ENCODE measurements around the gene BCHE.

DNA sequence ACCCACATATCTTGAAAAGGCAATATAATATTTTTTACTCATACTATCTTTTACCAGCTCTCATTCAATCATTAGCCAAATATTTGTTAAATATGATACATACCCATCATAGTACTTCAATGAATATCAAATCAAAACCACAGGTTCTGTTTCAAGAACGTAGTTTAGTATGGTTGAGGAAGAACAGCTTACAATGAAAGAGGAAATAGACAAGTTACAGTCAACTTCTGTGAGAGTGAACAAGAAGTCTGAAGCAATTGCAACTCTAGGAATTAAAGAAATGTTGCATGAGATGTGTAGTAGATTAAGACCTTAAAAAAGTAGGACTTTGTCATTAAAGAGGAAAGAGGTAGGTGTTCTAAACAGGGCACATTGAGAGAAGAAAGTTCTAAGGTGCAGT is 9.3 kb downstream of the BCHE start:
- no peak for TF ChIP-seq TAF1 (IDR thresholded peaks at IDR 0.05; ENCODE audit: borderline replicate concordance, insufficient read depth, low read length)
- TF ChIP-seq, protein P1, sequence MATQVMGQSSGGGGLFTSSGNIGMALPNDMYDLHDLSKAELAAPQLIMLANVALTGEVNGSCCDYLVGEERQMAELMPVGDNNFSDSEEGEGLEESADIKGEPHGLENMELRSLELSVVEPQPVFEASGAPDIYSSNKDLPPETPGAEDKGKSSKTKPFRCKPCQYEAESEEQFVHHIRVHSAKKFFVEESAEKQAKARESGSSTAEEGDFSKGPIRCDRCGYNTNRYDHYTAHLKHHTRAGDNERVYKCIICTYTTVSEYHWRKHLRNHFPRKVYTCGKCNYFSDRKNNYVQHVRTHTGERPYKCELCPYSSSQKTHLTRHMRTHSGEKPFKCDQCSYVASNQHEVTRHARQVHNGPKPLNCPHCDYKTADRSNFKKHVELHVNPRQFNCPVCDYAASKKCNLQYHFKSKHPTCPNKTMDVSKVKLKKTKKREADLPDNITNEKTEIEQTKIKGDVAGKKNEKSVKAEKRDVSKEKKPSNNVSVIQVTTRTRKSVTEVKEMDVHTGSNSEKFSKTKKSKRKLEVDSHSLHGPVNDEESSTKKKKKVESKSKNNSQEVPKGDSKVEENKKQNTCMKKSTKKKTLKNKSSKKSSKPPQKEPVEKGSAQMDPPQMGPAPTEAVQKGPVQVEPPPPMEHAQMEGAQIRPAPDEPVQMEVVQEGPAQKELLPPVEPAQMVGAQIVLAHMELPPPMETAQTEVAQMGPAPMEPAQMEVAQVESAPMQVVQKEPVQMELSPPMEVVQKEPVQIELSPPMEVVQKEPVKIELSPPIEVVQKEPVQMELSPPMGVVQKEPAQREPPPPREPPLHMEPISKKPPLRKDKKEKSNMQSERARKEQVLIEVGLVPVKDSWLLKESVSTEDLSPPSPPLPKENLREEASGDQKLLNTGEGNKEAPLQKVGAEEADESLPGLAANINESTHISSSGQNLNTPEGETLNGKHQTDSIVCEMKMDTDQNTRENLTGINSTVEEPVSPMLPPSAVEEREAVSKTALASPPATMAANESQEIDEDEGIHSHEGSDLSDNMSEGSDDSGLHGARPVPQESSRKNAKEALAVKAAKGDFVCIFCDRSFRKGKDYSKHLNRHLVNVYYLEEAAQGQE (IDR thresholded peaks at IDR 0.05; ENCODE audit: insufficient read depth in 1 of 2, low read depth in 2 of 2, low read length in 2 of 2) = no peak
